ENCODE measurements around the gene TNFRSF13B.
"Not testable (repeated sequence)": the region's sequence is repeated elsewhere in the genome, so short reads cannot be mapped to it uniquely, and the experiment has no call there.

The TNFRSF13B gene

GRCh38 chr17:17004997-17005614, 33.2 kb upstream of the TNFRSF13B start:
- ATAC-seq = not testable (repeated sequence)

- no peak for ATAC-seq
Measured at GRCh38 chr17:17004251-17004996, 32.5 kb upstream of the TNFRSF13B start.

DNA sequence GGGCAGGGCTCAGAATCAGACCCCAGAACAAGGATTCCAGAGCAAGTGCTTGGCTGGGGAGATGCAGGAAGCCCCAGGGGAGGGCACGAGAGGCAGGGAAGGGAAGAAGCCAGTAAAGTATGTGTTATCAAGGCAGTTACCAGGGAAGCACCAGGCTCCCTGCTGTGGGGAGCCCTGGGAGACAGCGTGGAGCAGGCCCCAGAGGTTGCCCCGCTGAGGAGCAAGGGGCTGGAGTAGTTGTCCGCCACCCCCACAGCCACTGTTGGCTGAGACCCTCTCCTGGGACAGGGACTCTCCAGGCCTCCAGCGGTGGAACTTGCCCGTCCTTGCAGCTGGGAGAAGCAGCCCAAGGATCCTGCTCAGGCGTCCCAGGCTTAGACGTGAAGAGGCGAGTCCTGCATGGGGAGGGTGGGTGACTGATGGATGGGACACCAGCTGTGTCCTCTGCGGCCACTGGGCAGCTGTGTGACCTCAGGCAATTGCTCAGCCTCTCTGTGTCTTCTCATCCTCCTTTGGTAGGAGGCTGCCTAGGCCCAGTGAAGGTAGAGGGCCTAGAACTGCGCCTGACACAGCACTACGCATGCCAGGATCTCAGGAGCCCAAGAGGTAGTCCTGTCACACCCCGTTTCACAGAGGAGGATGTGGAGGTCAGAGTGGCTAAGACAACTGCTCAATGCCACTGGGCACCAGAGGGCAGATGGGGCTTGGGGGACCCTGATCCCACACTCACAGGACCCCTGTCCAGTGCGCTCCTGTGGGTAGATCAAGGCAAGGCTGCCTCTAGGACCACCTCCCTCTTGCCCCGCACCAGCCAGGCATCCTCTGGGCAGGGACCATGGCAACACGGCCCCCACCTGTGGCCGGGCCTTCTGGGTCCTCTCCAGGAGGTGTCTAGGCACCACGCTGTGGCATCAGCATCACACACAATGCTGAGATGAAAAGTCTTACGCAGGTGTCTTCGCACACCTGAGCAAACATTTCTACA, 31.1 kb upstream of the TNFRSF13B start:
- ATAC-seq = not testable (repeated sequence)

DNA sequence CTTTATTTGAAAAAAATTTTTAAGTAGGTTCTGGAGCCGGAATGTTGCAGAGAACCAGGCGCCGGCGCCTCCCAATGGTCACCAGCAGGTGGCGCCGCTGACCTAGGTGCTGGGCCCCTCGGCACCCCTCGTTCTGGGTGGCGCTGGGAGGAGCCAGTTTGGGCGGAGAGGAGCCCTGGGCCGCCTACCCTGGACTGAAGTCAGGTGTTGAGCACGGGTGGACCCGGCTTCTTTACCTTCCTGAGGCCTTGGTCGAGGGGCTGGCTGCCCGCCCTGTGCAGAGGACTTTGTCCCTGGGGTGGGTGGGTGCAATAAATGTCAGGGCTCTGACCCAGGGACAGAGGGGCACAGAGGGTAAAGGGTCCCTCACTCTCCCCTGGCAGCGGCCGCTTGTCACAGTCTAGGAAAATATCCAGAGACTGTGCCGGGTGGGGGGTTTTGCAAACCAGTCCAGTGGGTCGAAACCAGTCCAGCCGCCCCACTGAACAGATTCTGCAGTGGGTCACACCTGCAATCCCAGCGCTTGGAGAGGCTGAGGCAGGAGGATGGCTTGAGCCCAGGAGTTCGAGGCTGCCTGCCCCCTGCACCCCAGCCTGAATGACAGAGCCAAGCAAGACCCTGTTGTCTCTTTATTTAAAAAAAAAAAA, 30.1 kb upstream of the TNFRSF13B start:
- ATAC-seq = peak; percentile 85 to 94

DNA sequence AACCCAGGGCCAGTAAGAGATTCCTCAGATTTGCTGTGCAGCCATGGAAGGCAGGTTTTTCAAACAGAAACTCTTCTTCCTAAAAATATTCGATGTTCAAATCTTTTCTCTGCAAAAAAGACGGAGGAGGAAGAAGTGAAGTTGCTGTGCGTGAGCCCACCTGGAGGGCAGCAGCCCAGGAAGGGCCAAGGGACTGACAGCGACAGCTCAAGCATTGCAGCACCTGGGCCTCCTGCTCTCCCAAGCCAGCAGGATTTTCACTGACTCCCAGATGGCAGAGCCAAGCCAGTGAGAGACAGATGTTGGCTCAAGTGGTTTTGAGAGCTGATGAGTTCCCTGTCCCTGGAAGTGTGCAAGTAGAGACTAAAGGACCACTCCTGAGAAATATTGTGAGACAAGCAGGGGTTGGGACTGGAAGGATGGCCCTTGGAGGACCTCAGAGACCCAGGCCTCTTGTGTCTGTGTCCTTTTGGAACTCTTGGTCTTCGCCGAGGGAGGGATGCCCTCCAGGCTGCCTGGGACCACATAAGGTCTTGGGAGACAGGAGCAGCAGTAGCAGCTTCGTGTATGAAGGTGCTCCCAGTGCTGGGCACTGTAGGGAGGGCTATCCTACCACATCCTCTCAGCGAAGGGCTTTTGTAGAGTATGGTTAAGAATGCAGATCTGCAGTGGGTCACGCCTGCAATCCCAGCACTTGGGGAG, 29.3 kb upstream of the TNFRSF13B start:
- peak in 1 of 2 donors; percentile 9 for ATAC-seq

- no peak for ATAC-seq
Measured at GRCh38 chr17:16999931-17000625, 28.2 kb upstream of the TNFRSF13B start.

DNA sequence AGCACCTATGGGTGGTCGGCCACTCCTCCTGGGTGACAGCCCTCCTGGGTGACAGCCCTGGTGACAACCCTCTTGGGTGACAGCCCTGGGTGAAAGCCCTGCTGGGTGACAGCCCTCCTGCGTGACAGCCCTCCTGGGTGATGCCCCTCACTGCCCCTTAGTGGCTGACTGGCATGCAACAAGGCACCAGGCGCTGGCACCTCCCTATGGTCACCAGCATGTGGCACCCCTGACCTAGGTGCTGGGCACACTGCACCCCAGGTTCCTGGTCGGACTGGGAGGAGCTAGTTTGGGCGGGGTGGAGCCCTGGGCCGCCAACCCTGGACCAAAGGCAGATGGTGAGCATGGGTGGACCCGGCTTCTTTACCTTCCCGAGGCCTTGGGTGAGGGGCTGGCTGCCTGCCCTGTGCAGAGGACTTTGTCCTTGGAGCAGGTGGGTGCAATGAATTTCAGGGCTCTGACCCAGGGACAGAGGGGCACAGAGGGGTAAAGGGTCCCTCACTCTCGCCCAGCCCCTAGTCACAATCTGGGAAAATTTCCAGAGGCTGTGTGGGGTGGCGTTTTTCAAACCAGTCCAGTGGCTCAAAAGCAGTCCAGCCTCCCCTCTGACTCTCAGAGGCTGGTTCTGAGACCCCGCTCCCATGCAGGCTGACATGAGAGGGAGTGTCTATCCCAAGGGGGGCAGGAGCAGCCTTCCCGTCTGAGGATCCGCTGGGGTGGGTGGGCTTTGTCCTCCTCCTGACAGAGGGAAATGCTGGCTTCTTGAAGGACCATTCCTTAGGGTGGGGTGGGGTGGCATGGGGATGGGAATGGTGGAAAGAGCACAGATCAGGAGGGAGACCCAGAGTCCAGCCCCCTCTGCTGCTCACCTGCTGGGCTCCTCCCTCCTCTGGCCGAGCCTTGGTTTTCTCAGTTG, 25.9 kb upstream of the TNFRSF13B start:
- no peak for ATAC-seq

GRCh38 chr17:16996726-16997125, 24.8 kb upstream of the TNFRSF13B start:
- not testable (repeated sequence) for ATAC-seq

DNA sequence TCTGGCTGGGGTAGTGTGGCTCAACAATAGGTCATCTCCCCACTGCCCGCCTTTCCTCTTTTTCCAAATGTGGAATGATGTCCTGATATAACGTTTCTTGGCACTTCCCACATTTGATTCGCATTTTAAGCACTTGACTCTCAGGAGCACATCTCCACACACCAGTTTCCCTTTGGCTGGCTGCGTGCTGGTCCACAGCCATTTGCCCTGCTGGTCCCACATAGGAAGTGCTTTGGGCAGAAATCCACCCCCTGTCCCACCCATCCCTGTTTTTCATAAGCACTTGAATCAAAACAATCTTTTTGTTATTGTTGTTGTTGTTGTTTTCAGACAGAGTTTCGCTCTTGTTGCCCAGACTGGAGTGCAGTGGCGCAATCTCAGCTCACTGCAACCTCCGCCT, 24.0 kb upstream of the TNFRSF13B start:
- ATAC-seq = no peak

GRCh38 chr17:16994631-16995030, 22.7 kb upstream of the TNFRSF13B start:
- no peak for ATAC-seq

- peak; percentile 43 to 57 for ATAC-seq
Measured at GRCh38 chr17:16991349-16992009, 19.6 kb upstream of the TNFRSF13B start.

GRCh38 chr17:16989953-16990860, 18.3 kb upstream of the TNFRSF13B start:
- ATAC-seq = no peak

- peak in 1 of 2 donors; percentile 14 for ATAC-seq
Measured at GRCh38 chr17:16989230-16989952, 17.5 kb upstream of the TNFRSF13B start.

- ATAC-seq = peak in 1 of 2 donors; percentile 9
Measured at GRCh38 chr17:16988749-16989229, 16.9 kb upstream of the TNFRSF13B start.

DNA sequence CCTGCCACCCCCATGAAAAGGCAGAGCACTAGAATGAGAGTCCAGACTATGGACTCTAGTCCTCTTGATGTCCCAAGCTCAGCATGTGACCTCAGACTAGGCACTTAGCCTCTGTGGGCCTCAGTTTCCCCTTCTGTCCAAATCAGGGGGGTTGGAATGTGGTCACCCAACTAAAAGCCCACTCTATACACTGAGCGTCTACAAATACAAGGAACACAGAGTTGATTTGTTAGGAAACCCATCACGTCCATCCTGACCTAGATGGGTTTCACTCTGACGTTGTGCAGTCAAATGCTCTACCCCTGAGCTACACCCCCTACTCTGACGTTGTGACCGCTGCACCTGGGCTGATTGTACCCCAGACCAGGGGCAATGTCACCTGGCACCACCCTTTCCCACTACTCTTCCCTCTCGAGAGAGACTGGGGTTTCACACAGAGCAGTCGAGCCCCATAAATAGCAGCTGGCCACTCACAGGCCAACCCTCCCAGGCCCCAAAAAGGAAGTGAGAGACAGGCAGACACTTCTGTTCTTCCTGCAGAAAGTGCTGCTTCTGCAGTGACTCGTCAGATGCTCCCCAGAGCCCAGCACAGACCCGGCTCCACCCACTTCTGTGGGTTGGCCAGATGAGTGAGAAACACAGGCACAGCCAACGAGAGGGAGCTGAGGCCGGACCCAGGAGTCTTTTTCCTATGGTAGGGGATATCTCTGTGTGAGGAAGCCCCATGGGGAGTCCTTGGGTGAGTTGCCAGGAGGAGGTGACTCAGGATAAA, 16.1 kb upstream of the TNFRSF13B start:
- peak; percentile 83 to 86 for ATAC-seq

GRCh38 chr17:16987066-16987829, 15.3 kb upstream of the TNFRSF13B start:
- ATAC-seq = no peak
